ENCODE data around the gene ACVR1C.

GRCh38 chr2:157557770-157558169, 70.9 kb downstream of the ACVR1C start:
- TF ChIP-seq USF1 (CRISPR knock-in tag; IDR thresholded peaks at IDR 0.05) (no peak), E2F1 (CRISPR knock-in tag; IDR thresholded peaks at IDR 0.05) (no peak), SMAD4 (CRISPR knock-in tag; IDR thresholded peaks at IDR 0.05) (no peak), NFE2L1 (CRISPR knock-in tag; IDR thresholded peaks at IDR 0.05) (no peak), JUN (CRISPR knock-in tag; IDR thresholded peaks at IDR 0.05) (no peak), STAT6 (CRISPR knock-in tag; conservative IDR thresholded peaks at IDR 0.05; ENCODE audit: low read depth) (no peak), FOXP1 (CRISPR knock-in tag; IDR thresholded peaks at IDR 0.05; ENCODE audit: borderline replicate concordance) (no peak), ARID4B (CRISPR knock-in tag; IDR thresholded peaks at IDR 0.05; ENCODE audit: borderline replicate concordance) (no peak), TEAD4 (CRISPR knock-in tag; IDR thresholded peaks at IDR 0.05) (no peak)
- TF ChIP-seq, protein P1, sequence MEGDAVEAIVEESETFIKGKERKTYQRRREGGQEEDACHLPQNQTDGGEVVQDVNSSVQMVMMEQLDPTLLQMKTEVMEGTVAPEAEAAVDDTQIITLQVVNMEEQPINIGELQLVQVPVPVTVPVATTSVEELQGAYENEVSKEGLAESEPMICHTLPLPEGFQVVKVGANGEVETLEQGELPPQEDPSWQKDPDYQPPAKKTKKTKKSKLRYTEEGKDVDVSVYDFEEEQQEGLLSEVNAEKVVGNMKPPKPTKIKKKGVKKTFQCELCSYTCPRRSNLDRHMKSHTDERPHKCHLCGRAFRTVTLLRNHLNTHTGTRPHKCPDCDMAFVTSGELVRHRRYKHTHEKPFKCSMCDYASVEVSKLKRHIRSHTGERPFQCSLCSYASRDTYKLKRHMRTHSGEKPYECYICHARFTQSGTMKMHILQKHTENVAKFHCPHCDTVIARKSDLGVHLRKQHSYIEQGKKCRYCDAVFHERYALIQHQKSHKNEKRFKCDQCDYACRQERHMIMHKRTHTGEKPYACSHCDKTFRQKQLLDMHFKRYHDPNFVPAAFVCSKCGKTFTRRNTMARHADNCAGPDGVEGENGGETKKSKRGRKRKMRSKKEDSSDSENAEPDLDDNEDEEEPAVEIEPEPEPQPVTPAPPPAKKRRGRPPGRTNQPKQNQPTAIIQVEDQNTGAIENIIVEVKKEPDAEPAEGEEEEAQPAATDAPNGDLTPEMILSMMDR (IDR thresholded peaks at IDR 0.05), result no peak
- TF ChIP-seq, protein P2, sequence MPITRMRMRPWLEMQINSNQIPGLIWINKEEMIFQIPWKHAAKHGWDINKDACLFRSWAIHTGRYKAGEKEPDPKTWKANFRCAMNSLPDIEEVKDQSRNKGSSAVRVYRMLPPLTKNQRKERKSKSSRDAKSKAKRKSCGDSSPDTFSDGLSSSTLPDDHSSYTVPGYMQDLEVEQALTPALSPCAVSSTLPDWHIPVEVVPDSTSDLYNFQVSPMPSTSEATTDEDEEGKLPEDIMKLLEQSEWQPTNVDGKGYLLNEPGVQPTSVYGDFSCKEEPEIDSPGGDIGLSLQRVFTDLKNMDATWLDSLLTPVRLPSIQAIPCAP (CRISPR knock-in tag; IDR thresholded peaks at IDR 0.05), result no peak
- TF ChIP-seq, protein P3, sequence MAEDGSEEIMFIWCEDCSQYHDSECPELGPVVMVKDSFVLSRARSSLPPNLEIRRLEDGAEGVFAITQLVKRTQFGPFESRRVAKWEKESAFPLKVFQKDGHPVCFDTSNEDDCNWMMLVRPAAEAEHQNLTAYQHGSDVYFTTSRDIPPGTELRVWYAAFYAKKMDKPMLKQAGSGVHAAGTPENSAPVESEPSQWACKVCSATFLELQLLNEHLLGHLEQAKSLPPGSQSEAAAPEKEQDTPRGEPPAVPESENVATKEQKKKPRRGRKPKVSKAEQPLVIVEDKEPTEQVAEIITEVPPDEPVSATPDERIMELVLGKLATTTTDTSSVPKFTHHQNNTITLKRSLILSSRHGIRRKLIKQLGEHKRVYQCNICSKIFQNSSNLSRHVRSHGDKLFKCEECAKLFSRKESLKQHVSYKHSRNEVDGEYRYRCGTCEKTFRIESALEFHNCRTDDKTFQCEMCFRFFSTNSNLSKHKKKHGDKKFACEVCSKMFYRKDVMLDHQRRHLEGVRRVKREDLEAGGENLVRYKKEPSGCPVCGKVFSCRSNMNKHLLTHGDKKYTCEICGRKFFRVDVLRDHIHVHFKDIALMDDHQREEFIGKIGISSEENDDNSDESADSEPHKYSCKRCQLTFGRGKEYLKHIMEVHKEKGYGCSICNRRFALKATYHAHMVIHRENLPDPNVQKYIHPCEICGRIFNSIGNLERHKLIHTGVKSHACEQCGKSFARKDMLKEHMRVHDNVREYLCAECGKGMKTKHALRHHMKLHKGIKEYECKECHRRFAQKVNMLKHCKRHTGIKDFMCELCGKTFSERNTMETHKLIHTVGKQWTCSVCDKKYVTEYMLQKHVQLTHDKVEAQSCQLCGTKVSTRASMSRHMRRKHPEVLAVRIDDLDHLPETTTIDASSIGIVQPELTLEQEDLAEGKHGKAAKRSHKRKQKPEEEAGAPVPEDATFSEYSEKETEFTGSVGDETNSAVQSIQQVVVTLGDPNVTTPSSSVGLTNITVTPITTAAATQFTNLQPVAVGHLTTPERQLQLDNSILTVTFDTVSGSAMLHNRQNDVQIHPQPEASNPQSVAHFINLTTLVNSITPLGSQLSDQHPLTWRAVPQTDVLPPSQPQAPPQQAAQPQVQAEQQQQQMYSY (CRISPR knock-in tag; IDR thresholded peaks at IDR 0.05), result no peak
- TF ChIP-seq, protein P4, sequence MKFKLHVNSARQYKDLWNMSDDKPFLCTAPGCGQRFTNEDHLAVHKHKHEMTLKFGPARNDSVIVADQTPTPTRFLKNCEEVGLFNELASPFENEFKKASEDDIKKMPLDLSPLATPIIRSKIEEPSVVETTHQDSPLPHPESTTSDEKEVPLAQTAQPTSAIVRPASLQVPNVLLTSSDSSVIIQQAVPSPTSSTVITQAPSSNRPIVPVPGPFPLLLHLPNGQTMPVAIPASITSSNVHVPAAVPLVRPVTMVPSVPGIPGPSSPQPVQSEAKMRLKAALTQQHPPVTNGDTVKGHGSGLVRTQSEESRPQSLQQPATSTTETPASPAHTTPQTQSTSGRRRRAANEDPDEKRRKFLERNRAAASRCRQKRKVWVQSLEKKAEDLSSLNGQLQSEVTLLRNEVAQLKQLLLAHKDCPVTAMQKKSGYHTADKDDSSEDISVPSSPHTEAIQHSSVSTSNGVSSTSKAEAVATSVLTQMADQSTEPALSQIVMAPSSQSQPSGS (CRISPR knock-in tag; IDR thresholded peaks at IDR 0.05; ENCODE audit: borderline replicate concordance, low read depth), result no peak
